Measurements from ENCODE around the gene GSTM4.

GSTM4 gene

DNA sequence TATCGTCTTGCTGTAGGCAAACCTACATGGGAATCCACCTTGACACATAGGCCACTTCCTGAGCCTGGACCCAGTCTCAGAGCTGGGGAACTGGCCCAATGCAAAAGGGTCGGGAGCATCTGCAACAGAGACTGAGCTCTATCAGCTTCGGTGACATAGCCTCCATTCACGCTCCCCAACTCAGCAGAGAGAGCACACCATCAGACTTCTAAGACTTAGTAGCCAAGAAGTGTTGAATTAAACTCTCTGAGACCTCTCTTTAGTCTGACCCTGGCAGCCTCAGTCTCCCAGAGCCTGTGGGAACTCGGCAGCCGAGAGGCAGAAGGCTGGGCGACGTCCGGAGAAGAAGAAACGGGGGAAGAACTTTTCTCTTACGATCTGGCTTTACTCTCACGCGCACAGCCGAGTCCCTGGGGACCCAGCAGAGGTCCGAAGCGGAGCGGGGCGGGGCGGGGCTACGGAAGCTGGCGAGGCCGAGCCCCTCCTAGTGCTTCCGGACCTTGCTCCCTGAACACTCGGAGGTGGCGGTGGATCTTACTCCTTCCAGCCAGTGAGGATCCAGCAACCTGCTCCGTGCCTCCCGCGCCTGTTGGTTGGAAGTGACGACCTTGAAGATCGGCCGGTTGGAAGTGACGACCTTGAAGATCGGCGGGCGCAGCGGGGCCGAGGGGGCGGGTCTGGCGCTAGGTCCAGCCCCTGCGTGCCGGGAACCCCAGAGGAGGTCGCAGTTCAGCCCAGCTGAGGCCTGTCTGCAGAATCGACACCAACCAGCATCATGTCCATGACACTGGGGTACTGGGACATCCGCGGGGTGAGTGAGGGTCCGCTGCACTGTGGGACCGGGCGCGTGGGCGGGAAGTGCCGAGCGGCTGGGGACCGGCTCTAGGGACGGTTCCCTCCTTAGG, at the start of gene GSTM4:
GSTM4 (plus strand) TSS at position 485 of the 905 bp plus-strand sequence; CDS start at position 776, 291 bp downstream.
- DNase-seq = peak; percentile 46 to 92

DNA sequence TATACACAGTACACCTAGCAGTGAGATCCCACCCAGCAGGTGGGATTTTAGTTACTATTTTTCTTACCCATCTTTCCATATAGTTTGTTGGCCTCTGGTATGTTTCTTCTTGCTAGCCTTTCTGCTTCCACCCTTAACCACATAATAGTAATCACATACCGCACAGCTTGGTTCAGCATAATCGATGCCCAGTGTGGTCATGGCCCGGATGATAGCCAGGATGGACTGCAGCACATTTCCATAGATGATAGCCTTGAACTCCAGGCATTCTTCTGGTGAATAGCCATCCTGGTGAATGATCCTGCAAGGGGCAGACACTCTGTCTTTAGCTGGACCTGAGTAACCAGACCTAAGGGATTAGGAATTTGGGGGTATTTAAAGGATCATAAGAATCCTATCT, 46.0 kb upstream of the GSTM4 start:
- no peak for DNase-seq

DNA sequence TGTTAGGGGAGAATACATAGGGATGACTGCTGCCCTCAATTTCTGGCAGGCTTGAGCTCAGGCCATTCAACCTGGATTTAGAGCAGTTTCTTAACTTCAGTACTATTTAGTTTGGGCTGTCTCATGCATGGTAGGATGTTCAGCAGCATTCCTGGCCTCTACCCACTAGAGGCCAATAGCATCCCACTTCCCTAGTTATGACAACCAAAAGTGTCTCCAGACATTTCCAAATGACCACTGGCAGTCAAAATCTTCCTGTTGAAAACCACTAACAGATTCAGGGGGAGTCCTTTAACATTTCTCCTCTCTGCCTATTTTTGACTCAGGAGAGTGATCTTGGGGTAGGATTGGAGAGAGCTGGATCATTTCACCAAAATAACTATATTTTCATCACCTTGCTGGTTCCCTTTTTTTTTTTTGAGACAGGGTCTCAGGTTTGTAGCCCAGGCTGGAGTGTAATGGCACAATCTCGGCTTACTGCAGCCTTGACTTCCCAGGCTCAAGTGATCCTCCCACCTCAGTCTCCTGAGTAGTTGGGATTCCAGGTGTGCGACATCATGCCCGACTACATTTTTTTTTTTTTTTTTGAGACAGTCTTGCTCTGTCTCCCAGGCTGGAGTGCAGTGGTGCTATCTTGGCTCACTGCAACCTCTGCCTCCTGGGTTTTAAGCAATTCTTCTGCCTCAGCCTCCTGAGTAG, 45.1 kb upstream of the GSTM4 start:
- no peak for DNase-seq

DNA sequence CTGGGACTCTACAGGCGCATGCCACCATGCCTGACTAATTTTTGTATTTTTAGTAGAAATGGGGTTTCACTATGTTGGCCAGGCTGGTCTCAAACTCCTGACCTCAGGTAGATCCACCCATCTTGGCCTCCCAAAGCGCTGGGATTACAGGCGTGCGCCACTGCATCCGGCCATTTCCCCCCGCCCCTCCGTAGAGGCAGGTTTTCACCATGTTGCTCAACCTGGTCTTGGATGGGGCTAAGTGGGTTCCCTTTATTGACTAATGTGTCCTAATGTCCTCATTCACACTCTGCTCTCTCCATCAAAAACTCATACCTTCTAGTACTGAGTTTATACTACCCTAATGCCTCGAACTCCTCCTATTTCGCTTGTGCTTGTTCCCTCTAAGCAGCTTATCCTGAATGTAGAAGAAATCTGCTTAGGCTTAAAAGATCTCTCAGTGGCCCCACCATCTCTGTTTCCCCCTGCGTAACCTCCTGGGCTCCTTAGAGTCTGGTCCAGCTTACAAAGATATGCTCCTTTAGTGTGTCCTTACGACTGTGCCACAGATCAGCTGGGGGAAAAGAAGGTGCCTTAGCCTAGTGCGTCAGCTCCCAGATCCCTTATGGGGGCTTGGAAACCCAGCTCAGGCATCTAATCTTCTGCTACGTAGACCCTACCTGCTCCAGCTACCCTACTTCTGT, 44.5 kb upstream of the GSTM4 start:
- DNase-seq = no peak

DNA sequence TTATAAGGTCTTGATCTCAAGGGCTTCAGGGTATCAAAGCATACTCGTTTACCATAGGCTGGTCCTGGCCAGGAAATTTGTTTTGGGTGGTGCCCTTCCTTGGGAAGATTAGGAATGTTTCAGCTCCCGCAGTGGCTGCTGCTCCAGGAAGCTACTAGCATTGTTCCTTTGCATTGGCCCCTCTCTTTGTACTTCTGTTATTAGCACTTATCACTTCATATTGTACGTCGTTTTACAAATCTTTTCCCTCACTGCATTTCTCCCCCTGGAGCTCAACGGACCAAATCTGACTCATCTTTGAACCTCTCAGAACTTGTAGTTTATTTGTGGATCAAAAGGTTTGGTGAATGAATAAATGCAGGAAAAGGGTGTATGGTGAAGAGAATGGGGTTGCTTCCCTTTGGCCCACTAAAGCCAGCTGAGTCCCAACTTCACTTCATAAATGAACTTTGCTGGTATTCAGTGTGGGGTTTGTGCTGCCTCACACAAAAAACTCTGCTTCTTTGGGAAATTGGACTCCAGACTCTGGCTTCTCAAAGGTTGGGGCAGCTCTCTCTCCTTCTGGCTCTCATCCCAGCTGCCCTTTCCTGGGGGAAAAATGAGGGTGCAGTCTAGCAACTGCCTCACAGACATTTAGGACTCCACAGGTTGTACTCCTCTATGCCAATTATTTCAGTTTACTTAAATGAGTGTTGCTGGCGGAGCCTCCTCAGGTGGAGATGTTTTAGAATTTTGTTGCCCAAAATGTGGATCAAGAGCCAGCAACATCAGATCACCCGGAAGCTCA, 42.3 kb upstream of the GSTM4 start:
- DNase-seq = no peak

DNA sequence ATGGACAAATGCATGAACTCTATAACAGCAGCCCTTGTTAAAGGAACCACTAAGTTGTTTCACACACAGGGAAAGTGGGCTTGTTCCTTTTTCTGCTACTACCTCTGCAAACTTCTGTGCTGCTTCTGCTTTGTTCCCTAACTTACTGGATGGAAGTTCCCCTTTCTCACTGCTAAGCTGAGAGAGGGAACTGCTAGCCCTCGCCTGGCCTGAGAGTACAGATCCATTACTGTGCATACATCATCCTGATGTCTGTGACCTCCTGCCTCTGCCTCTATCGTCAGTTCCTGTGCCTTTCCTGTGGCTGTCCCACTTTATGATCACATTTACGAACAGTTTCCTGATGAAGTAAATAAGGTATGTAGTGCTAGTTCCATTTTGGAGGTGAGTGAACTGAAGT, 40.0 kb upstream of the GSTM4 start:
- no peak for DNase-seq

DNA sequence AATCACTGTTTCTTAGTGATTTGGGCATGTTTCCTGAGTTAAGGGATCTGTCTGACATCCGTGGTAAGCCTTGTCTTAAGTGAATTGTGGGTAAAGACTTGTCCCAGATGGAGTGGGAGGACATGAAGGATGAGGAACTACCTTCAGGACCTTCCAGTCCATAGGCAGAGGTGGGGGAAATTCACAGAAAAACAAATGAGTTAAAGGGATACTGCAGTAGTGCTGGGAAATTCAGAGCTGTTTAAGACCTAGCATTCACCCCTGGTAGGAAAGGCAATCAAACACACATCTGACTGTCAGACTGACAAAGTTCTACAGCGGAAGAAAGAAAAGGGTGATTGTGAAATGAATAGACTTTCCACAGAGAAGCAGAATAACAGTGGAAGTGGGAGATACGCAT, 39.5 kb upstream of the GSTM4 start:
- no peak for DNase-seq

DNA sequence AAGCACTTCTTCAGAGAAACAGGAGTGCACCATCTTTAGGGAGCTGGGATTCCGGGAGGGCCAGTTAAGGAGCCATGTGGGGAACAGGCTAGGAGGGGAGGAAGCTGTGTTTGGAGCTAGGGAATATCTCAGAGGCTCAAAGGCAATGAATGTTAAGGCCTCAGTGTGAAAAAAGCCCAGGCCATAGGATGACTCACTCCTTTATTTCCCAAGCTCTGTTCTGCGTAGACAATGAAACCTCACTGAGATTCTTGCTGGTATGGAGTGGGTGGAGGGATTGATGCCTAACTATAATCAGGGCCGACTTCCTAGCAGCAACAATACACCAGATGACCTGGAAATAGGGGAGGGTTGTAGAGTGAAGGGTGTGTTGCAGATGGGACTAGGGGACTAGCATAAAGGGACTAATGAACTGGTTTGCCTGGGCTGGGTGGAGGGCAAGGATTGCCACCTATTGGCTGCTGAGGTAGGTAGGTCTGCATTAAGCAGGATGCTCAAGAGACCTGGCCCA, 38.6 kb upstream of the GSTM4 start:
- peak in 1 of 2 experiments; percentile 27 for DNase-seq

DNA sequence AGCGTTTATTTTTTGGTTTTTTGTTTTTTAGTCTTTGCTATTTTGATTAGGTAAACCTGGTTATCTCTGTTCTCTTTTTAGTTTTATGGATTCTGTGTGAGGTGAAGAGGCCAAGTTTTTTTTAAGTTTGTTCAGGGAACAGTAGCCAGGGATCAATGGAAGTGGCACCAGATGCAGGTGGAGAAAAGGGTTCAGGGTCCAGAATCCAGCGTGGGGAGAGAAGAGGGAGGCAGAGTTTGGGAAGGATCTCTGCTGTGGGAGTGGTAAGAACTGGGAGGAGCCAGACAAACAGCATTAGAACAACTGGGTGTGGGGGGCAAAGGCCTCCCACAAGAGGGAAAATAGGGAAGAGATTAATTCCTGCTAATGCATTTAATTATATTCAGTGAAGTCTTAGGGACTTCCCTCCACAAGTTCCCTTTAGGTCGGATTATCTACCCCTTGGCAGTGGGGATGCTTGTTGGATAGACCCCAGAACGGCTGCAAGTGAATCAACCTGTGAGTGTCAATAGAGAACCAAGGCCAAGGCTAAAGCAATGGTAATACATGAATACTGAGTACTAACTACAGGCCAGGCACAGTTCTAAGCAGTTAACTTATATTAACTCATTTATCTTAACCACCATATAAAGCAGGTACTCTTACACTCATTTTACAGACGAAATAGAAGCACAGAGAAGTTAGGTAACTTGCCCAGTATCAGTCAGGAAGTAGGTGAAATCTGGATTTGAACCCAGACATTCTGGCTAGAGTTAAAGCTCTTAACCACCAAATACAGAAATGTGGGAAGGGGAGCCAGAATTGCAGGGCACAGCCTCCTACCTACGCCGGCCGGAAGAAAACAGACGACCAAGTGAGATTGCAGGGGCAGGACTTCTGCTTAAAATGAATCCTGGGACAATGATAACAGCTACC, 37.0 kb upstream of the GSTM4 start:
- no peak for DNase-seq

DNA sequence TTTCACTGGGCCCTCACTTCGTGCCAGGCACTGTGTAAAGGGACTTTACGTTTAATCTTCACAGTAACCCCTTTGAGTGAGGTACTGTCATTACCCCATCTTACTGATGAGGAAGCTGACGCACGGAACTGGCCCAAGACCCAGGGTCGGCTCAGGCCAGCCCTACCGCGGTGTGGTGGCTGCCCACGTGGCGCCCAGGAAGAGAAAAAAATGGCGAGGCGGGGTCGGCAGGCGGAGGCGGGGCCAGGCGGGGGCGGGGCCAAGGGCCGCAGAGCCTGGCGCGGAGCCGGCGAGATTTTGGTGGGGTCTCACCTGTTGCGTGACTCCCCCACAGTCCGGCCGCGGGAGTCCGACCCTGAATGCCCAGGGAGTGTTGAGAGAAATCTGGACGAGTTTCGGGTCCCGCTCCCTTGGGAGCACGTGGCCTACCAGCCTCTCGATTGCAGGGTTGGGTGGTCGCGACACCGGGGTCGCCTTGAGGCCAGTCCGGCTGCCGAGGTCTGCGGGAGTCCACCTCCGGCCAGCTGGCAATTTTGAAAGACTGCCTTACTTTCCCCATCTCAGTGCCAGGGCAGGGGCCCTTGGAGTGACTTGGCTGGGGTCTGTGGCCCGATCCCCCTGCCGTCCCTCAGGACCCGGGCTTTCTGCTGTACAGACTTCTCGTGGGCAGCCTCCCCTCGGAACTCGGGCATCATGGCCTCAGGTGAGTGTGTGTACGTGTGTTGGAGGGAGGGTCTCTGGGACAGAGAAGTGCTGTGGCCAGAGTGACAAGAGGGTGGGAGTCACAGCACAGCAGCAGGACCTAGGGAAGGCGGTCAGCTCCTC, 36.1 kb upstream of the GSTM4 start, which contains the start of the genes AMPD2 and GNAT2:
AMPD2 (plus strand) TSS at position 262 of the 825 bp plus-strand sequence. CDS start 1,339 bp downstream, outside the sequence.
GNAT2 (minus strand) TSS at position 41 of the 825 bp plus-strand sequence. CDS start 6,746 bp downstream, outside the sequence.
- DNase-seq = peak; percentile 26 to 80

DNA sequence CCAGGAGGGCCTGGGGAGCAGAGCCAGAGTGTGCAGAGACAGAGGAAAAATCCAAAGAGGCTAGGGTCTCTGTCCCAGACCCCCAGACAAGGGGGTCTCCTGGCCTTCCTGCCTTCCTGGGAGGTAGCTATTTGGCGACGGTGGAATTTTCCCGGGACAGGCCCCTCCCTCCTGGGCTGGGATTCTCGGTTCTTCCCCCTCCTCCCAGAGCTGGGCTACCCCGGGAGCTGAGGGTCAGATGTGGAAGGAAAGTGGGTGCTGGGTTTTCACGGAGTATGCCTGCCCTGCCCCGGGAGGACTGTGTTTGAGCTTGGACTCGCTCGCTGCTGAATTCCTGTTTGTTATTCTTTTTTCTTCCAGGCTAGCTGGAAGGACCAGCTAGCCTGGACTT, 35.5 kb upstream of the GSTM4 start:
- peak in 1 of 2 experiments; percentile 65 for DNase-seq

DNA sequence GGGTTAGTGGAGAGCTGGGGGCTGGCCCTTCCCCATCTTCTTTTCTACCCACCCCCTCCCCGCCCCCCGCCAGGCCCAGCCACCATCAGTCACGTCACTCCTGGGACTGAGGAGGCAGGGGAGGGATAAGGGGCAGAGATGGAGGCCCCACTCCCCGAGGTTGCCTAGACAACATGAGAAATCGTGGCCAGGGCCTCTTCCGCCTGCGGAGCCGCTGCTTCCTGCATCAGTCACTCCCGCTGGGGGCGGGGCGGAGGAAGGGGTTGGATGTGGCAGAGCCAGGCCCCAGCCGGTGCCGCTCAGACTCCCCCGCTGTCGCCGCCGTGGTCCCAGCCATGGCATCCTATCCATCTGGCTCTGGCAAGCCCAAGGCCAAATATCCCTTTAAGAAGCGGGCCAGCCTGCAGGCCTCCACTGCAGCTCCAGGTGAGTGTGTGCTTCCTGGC, 35.0 kb upstream of the GSTM4 start:
- DNase-seq = peak; percentile 81 to 94

DNA sequence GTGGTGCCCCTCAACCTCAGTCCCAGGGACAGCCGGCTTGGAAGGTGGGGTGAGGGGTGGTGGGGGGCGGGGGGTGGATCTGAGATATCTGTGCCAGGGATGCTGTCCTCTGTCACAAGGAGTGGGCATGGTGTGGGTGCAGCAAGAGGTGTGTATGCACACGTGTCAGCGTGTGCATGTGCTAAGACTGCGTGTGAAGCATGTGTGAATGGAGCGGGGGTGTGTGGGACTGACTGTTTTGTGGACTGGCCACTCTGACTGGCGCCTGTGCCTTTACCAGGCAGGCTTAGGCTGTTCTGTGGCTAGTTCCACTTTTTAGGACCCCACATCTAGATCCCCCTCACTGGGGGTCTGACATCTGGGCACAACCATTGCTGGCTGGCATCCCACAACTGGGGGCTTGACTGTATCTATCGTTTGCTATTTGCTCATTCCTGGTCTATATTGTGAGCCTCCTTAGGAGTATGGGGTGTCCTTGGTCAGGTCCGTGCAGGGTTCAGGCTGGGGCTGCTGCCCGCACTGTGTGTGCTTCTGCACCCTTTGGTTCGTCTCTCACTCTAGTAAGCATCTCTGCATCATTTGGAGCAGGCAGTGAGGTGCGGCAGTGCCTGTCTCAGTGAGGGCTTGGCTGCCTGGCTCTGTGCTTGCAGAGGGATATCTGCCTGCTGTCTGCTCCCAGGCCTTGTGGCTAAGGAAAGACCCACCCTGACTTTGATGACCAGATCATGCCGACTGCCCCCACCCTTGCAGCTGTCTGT, 34.3 kb upstream of the GSTM4 start:
- DNase-seq = no peak

DNA sequence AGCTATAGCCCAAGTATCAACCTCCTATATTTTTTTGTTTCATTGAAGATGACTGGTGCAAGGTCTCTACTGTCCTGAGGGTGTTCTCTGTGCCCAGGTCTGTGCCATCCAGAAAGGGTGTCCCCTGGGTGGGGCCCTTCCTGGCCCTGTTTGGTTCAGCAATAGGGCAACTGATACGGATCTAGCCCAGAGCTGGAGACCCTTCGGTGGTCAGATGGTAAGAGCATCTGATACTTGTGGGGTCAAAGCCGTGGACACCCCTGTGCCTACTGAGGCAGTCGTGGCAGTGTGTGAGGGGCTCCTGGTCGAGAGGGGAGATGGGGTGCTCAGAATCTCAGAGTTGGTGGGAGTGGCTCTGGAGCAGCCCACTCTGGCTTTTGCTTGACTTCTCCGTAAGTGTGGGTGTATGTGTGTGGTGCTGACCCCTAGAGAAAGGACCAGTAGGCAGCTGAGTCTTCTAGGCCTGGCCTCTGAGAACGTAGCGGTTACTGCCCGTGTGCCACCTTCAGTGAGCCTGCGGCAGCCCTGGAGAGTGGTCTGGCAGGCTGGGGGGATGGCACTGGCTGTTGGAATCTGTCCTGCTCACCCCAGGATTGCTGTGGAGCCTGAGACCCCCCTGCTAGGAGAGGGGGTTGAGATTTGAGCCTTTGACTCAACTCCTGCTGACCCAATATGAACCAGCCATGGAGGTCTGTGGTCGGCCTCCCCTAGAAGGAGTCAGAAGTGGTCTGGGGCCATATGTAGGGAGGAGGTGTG, 33.6 kb upstream of the GSTM4 start:
- no peak for DNase-seq

DNA sequence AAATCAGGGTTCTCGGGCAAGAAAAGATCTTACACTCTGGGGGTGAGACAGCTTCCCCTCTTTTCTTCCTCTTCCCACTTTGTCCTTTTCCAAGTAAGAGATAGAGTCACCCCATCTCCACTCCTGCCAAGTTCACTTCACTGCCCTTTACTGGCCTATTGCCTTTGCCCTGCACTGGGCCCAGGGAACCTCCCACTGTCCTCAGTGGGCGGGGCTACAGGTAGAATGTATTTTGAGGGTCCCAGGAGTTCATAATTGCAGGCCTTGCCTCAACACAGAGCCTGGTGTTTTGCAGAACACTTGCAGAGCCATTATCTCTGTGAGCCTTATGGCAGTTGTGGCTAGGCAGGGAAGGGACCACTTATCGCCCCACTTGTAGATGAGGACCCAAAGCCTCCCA, 33.0 kb upstream of the GSTM4 start:
- no peak for DNase-seq

DNA sequence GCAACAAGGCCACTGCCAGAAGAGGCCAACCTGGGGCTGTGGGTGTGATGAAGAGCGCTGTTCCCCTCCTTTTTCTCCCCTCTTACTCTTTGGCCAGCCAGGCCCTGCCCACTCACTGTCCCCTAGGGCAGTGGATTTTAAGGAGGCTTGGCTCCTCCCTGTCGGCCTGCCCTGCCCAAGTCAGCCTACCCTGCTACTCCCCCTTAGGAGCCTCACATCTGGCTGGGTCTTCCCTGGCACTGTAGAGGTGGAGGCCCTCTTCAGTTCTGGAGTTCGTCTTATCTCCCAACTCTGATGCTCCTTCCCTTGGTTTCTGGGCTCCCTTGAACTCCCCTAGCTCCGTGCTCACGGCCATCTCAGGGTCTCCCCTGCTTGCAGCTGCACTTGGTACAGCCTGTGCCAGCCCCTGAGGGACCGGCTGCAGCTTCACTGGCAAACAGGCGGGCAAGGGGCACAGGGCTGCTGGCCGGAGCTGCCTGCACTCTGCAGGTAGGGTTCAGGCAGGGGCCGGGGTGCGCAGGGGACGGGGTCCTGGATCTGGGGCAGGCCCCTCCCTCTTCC, 32.2 kb upstream of the GSTM4 start:
- peak in 1 of 2 experiments; percentile 37 for DNase-seq

DNA sequence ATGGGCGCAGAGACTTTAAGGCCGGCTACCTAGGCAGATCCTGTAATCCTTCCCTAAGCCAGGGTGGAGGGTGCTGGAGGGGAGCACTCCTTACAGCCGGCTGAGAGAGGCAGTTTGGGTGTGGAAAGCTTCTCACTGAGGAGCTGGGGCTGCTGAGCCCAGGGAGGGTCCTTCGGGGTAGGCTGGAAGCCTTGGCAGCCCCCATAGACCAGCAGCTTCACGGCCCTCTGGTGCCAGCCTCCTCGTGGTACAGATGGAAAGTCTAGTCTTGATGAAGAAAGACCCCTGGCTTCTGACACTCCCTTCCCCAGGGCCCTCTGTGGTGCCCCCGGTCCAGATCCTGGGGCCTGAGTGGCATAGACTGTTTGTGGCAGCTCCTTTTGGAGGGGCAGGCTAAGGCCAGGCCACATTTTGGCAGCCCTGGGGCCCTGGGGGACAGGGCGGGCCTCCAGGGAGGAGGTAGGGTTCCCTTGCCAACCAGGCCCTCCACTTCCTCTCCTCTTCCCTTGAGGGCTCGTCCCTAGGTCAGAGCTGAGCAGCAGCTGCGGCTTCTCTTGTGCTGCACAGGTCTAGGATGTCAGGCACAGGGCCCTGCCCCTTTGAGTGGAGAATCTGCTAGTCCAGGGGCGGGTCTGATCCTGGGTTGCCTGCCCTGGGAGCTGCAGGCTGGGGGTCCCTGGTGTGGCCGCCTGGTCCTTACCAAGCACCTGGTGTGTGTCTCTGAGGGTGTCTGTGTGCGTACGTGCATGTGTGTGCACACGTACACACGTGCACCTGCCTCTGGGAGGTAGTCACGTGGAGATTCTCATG, 31.5 kb upstream of the GSTM4 start:
- DNase-seq = peak in 1 of 2 experiments; percentile 61
